NB4 (cell line): ENCODE data around the gene PRRC2C.

ENCODE experiments used
- DNase-seq: peaks from one replicate; pipeline ENCODE4 v3.0.0; 2010; ENCODE audit warnings: low read depth
- H3K4me3 ChIP-seq: one replicate; pipeline ENCODE4 v1.5.1; 2011; ENCODE audit warnings: mild to moderate bottlenecking, low read depth, low read length, moderate library complexity
- MYC ChIP-seq: IDR thresholded peaks from 2 replicates; pipeline ENCODE4 v1.6.1; 2011; ENCODE audit warnings: low read depth, low read length
- POLR2A ChIP-seq: IDR thresholded peaks from 2 replicates; pipeline ENCODE4 v1.6.1; 2011; ENCODE audit warnings: mild to moderate bottlenecking; ENCODE audit not compliant: insufficient read length; ENCODE audit errors: extremely low read depth
- TF ChIP-seq, protein P1 (sequence below): IDR thresholded peaks from one replicate; pipeline ENCODE4 v1.5.1; 2012; ENCODE audit warnings: low read depth, low read length
- TF ChIP-seq, protein P2 (sequence below): IDR thresholded peaks from 2 replicates; pipeline ENCODE4 v1.6.1; 2011; ENCODE audit warnings: low read depth, low read length

Gene PRRC2C

DNA sequence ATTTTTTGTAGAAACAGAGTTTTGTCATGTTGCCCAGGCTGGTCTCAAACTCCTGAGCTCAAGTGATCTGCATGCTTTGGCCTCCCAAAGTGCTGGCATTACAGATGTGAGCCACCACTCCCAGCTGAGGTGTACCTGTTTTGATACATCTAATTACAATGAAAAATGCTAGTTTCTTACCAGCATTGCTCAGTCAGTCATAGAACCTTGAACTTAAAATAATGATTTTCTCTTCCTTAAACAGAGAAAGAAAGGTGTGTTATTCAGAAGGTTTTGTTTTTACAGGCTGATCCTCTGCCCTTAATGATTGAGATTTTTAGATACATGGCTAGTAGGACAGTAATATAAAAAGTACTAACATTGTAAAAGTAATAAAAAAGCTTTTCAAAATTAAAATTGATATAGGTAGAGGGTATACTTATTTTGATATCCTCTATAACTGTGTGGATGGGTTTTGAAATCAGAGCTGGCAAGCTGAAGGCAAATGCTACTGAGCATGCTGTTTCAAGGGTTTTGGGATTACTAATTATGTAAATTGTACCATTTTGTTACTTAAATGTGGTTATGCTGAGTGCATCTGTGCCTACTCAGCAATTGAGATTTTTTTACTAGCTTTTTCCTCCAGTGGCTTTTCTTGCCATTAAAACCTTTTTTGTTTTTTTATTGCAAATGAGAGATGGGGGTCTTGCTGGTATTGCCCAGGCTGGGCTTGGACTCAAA is 16.1 kb downstream of the PRRC2C start:
- DNase-seq, result no peak
- TF ChIP-seq, protein P1, sequence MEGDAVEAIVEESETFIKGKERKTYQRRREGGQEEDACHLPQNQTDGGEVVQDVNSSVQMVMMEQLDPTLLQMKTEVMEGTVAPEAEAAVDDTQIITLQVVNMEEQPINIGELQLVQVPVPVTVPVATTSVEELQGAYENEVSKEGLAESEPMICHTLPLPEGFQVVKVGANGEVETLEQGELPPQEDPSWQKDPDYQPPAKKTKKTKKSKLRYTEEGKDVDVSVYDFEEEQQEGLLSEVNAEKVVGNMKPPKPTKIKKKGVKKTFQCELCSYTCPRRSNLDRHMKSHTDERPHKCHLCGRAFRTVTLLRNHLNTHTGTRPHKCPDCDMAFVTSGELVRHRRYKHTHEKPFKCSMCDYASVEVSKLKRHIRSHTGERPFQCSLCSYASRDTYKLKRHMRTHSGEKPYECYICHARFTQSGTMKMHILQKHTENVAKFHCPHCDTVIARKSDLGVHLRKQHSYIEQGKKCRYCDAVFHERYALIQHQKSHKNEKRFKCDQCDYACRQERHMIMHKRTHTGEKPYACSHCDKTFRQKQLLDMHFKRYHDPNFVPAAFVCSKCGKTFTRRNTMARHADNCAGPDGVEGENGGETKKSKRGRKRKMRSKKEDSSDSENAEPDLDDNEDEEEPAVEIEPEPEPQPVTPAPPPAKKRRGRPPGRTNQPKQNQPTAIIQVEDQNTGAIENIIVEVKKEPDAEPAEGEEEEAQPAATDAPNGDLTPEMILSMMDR, result no peak
- TF ChIP-seq, protein P2, sequence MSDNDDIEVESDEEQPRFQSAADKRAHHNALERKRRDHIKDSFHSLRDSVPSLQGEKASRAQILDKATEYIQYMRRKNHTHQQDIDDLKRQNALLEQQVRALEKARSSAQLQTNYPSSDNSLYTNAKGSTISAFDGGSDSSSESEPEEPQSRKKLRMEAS, result no peak
- TF ChIP-seq MYC (no peak), POLR2A (no peak)
- no peak overlapping the region for H3K4me3 ChIP-seq

DNA sequence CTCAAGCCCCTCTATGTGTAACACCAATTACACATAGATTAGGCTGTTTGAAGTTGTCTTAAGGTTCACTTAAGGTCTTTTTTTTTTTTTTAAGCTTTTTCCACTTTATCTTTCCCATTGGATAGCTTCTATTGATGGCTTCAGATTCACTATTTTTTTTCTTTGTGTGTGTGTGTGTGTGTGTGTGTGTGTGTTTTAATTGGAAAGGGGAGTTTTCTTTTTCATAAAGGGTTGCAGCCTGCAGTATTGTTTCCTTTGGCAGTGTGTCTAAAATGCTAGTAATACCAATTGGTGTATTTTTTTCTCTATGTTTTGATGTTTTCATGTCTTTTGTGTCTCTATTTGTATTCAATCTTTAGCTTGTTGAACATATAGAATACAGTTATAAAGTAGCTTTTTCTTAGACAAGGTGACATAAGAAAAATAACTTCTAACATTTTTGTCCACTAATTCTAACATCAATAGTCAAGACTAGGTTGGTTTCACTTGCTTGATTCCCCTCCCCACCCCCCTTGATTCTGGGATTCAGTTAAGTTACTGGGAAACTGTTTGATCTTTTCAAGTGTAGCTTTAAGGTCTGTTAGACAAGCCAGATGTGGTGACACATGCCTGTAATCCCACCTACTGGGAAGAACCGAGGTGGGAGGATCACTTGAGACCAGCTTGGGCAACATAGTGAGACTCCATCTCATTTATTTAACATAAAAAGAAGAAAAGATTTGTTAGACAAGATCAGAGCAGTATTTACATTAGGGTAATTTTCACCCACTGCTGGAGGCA is 21.4 kb downstream of the PRRC2C start:
- no peak overlapping the region for H3K4me3 ChIP-seq
- DNase-seq, result no peak
- TF ChIP-seq MYC (no peak), POLR2A (no peak)
- TF ChIP-seq, protein P1, result no peak
- TF ChIP-seq, protein P2, result no peak

DNA sequence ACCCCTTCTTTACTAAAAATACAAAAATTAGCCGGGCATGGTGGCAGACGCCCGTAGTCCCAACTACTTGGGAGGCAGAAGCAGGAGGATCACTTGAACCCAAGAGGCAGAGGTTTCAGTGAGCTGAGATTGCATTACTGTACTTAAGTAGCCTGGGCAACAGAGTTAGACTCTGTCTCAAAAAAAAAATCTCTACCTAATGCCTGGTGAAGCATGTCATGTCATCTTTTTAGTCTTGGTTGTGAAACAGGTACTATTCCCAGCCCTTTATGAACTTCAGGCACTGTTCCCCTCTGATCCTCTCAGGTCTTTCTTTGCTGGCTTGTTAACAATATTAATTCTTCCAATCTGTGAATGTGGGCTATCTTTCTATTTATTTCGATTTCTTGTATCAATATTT is 22.1 kb downstream of the PRRC2C start:
- no peak for DNase-seq
- TF ChIP-seq POLR2A, result no peak
- no peak for TF ChIP-seq MYC
- TF ChIP-seq, protein P2, result no peak
- TF ChIP-seq, protein P1, result no peak
- no peak overlapping the region for H3K4me3 ChIP-seq

DNA sequence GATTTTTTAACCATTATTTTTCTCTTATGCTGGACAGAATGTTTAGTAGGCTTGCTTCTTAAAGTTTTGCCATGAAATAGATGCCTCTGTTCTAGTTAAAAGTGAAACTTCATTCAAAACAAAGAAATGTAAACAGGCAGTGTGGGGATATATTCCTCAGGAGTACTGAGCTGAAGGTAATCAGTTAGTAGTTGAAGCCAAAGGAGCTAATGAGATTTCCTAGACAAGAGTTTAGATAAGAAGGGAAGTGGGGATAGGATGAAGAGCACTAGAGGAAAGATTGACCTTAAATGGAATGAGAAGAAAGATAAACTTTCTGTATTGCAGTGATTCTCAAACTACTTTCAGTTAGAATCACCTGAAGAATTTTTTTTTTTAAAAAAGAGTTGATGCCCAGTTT is 23.9 kb downstream of the PRRC2C start:
- no peak for DNase-seq
- TF ChIP-seq, protein P2, result no peak
- TF ChIP-seq POLR2A (no peak), MYC (no peak)
- TF ChIP-seq, protein P1, result no peak

DNA sequence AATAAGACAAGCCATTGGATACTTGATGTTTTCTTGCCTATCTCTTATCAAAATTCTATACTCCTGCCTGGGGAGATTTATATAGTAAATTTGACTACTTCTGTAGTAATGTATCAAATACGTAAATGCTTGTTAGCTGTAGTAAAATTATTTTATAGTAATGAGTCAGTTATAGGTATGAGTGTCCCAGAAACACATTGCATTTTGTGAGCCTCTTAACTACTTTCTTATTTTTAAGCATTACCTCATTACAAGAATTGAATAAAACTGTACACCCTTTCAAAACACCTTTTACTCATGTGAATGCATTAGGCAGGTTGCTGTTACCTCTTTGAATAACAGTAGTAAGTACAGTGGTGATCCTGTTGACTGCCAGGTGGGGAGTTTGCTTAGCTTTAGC is 28.4 kb downstream of the PRRC2C start:
- no peak overlapping the region for H3K4me3 ChIP-seq
- no peak for DNase-seq
- no peak for TF ChIP-seq POLR2A
- TF ChIP-seq, protein P1, result no peak
- TF ChIP-seq, protein P2, result no peak

More for the DNA sequence above, 23.9 kb downstream of the PRRC2C start:
- H3K4me3 ChIP-seq, result no peak overlapping the region
